ENCODE data around the gene MARK3.

- TF ChIP-seq NFE2L1 (CRISPR knock-in tag; IDR thresholded peaks at IDR 0.05; ENCODE audit: borderline replicate concordance) (no peak), TAF1 (CRISPR knock-in tag; IDR thresholded peaks at IDR 0.05) (no peak), ZNF143 (CRISPR knock-in tag; IDR thresholded peaks at IDR 0.05) (no peak), CEBPB (IDR thresholded peaks at IDR 0.05; ENCODE audit: borderline replicate concordance, low read depth, low read length) (no peak), CTCF (CRISPR knock-in tag; IDR thresholded peaks at IDR 0.05) (no peak)
- TF ChIP-seq, protein P1, sequence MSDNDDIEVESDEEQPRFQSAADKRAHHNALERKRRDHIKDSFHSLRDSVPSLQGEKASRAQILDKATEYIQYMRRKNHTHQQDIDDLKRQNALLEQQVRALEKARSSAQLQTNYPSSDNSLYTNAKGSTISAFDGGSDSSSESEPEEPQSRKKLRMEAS (IDR thresholded peaks at IDR 0.05), result no peak
Observed at GRCh38 chr14:103514596-103515421, 129.6 kb downstream of the MARK3 start.
